Stimulated activated CD8-positive, alpha-beta memory T cell treated with anti-CD3 and anti-CD28 coated beads, Interleukin-15, amount 100 ng/mL, for 1 hour (primary cell): ENCODE data around the gene SNU13.
"Not testable (repeated sequence)": the region's sequence is repeated elsewhere in the genome, so short reads cannot be mapped to it uniquely, and the experiment has no call there.

Experiments used
- DNase-seq: peaks from one replicate; pipeline ENCODE4 v3.0.0-alpha.2; 2020; ENCODE audit warnings: low read depth

The SNU13 gene

GRCh38 chr22:41638748-41639147 lies 49.9 kb downstream of the SNU13 start:
- DNase-seq = no peak

DNA sequence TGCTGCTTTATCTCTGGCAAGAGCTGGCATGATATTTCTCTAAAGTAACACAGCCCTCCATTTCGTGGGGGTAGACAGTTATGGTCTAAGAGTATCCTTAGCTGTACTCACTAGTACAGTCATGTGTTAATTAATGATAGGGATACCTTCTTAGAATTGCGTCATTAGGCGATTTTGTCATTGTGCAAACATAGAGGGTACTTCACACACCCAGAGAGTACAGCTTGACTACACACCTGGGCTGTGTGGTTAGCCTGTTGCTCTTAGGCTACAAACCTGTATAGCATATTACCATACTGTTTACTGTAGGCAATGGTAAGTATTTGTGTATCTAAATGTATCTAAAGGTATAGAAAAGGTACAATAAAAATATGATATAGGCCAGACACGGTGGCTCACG lies 50.5 kb downstream of the SNU13 start:
- no peak for DNase-seq

GRCh38 chr22:41637623-41638022 lies 51.0 kb downstream of the SNU13 start:
- DNase-seq = not testable (repeated sequence)

- DNase-seq = no peak
These were observed 52.2 kb downstream of the SNU13 start for GRCh38 chr22:41636467-41636866.

DNA sequence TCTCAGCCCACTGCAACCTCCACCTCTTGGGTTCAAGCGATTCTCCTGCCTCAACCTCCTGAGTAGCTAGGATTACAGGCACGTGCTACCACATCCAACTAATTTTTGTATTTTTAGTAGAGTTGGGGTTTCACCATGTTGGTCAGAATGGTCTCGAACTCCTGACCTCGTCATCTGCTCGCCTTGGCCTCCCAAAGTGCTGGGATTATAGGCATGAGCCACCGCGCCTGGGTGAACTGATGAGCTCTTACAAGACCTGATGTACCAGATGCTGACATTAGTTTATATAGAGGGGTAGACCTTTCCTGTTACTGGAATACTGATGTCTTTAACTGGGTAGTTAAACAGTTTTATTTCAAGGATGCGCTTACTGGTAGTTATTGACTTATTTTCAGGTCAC lies 54.1 kb downstream of the SNU13 start:
- not testable (repeated sequence) for DNase-seq

DNA sequence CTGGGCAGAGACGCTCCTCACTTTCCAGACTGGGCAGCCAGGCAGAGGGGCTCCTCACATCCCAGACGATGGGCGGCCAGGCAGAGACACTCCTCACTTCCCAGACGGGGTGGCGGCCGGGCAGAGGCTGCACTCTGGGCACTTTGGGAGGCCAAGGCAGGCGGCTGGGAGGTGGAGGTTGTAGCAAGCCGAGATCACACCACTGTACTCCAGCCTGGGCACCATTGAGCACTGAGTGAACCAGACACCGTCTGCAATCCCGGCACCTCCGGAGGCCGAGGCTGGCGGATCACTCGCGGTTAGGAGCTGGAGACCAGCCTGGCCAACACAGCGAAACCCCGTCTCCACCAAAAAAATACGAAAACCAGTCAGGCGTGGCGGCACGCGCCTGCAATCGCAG lies 57.1 kb downstream of the SNU13 start:
- DNase-seq = not testable (repeated sequence)

DNA sequence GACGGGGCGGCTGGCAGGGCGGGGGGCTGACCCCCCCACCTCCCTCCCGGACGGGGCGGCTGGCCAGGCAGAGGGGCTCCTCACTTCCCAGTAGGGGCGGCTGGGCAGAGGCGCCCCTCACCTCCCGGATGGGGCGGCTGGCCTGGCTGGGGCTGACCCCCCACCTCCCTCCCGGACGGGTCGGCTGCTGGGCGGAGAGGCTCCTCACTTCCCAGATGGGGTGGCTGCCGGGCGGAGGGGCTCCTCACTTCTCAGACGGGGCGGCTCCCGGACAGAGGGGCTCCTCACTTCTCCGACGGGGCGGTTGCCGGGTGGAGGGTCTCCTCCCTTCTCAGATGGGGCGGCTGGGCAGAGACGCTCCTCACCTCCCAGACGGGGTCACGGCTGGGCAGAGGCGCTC lies 57.6 kb downstream of the SNU13 start:
- DNase-seq = not testable (repeated sequence)

DNA sequence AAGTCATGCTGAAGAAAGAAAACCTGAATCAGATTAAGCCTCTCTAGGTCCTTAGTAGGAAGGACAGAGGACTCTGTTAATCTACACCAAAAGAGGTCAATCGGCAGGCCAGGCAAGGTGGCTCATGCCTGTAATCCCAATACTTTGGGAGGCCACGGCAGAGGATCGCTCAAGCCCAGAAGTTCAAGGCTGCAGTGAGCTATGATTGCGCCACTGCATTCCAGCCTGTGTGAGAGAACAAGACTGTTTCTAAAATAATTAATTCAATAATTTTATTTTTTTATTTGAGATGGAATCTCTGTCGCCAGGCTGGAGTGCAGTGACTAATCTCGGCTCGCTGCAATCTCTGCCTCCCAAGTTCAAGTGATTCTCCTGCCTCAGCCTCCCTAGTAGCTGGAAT lies 63.1 kb downstream of the SNU13 start:
- no peak for DNase-seq
